ENCODE results near the gene IL17RC.

The IL17RC gene

DNA sequence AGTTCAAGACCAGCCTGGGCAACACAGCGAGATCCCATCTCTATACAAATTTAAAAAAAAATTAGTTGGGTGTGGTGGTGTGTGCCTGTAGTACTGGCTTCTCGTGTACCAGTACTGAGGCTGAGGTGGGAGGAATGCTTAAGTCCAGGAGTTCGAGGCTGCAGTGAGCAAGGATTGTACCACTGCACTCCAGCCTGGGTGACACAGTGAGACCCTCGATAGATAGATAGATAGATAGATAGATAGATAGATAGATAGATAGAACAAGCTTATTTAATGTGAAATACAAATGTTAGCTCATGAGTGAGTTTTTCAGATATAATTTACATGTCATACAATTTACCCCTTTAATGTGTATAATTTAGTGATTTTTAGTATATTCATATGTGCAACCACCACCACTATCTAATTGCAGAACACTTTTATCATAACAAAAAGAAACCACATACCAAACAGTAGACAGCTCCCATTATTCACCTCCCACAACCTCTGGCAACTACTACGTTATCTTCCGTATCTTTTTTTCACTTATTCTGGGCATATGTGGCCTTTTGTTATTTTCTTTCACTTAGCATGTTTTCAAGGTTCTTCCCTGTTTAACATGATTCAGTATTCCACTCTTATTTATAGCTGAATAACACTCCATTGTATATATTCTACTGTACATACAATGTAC is 48.4 kb downstream of the IL17RC start:
- no peak overlapping the region for H3K4me3 ChIP-seq (ENCODE audit: low read depth, low read length)
- TF ChIP-seq, protein P1, sequence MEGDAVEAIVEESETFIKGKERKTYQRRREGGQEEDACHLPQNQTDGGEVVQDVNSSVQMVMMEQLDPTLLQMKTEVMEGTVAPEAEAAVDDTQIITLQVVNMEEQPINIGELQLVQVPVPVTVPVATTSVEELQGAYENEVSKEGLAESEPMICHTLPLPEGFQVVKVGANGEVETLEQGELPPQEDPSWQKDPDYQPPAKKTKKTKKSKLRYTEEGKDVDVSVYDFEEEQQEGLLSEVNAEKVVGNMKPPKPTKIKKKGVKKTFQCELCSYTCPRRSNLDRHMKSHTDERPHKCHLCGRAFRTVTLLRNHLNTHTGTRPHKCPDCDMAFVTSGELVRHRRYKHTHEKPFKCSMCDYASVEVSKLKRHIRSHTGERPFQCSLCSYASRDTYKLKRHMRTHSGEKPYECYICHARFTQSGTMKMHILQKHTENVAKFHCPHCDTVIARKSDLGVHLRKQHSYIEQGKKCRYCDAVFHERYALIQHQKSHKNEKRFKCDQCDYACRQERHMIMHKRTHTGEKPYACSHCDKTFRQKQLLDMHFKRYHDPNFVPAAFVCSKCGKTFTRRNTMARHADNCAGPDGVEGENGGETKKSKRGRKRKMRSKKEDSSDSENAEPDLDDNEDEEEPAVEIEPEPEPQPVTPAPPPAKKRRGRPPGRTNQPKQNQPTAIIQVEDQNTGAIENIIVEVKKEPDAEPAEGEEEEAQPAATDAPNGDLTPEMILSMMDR (IDR thresholded peaks at IDR 0.05; ENCODE audit: low read depth, low read length): no peak
- in situ Hi-C loops (cut with HindIII; ENCODE audit: low sequenced_read_pairs): no loop called here
- no peak for DNase-seq (ENCODE audit: low read depth, low spot score)

- no peak overlapping the region for H3K4me3 ChIP-seq (ENCODE audit: low read depth, low read length)
- TF ChIP-seq, protein P1 (IDR thresholded peaks at IDR 0.05; ENCODE audit: low read depth, low read length): no peak
- DNase-seq (ENCODE audit: low read depth, low spot score): no peak
- in situ Hi-C loops (cut with HindIII; ENCODE audit: low sequenced_read_pairs): no loop called here
Measured at GRCh38 chr3:9966841-9967240, 49.9 kb downstream of the IL17RC start.

- TF ChIP-seq, protein P1 (IDR thresholded peaks at IDR 0.05; ENCODE audit: low read depth, low read length): no peak
- in situ Hi-C loops (cut with HindIII; ENCODE audit: low sequenced_read_pairs): no loop called here
- H3K4me3 ChIP-seq (ENCODE audit: low read depth, low read length): no peak overlapping the region
- no peak for DNase-seq (ENCODE audit: low read depth, low spot score)
Measured at GRCh38 chr3:9969632-9970019, 52.7 kb downstream of the IL17RC start.

DNA sequence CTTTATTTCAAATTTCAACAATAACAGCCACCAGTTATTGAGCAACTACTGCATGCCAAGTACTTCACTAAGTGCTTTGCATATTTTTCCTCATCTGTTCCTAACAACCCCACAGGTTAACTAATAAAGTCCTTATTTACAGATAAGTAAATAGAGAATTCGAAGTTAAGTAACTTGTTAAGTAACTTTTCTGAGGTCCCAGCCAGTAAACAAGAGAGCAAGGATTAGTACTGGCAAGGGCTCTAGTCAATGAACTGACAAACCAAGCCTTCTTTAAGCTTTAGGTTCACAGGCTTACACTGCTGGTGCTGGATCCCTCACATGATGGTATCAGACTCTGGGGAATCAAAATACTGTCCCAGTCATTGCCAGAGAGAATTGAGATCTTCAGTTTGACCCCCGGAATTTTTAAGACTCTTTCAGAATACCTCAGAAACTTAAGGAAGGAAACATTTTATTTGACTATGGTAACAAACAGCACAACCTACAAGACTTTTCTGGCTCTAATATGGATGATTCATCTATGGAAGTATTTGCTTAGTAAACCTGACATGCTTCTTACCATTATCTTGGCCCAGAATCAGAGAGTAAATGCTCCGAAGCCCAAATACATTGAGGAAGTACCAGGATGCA is 53.2 kb downstream of the IL17RC start:
- peak; percentile 75 for DNase-seq (ENCODE audit: low read depth, low spot score)
- H3K4me3 ChIP-seq (ENCODE audit: low read depth, low read length): no peak overlapping the region
- in situ Hi-C loops (cut with HindIII; ENCODE audit: low sequenced_read_pairs): no loop called here
- TF ChIP-seq, protein P1 (IDR thresholded peaks at IDR 0.05; ENCODE audit: low read depth, low read length): no peak

DNA sequence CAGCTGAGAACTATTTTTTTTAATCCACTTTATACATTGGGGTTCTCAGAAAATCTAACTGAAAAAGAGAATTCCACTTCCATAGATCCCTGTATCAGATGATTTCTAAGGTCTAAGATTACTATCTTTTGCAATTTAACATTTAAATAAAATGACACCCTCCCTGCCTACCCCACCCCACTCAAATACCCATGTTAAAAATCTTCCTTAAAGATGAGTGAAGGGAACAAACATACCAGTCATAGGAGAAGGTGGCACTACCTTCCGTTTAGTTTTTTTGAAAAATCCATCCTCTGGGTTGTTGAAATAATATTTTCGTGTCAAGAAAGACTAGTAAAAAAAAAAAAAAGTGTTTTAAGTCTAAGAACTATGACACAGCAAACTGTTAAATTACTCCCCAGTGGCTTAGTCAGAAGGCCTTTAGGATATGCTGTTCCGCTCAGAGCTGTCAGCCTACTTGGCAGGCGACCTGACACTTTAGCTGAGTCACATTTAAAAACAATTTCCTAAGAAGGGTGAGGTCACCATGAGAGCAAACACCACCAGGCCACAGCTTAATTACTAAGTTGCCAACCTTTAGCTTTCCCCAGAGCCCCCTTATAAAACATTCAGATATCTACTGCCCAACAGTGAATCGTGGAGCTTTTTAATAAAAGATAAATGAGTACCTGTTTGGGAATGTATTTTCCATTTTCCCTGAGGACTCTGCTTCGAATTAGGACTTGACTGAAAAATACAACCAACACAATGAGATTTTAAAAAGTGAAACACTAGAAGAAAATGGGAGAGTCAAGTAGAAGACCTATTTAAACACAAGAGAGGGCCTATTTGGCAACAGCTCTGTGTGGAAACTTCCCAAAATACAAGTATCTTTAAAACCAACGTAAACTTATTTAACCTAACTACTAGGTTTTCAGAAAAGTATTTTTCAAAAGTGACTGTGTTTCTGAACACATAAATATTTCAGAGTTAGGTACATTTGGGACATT is 60.1 kb downstream of the IL17RC start:
- H3K4me3 ChIP-seq (ENCODE audit: low read depth, low read length): no peak overlapping the region
- in situ Hi-C loops (cut with HindIII; ENCODE audit: low sequenced_read_pairs): no loop called here
- TF ChIP-seq, protein P1 (IDR thresholded peaks at IDR 0.05; ENCODE audit: low read depth, low read length): no peak
- peak; percentile 96 for DNase-seq (ENCODE audit: low read depth, low spot score)

DNA sequence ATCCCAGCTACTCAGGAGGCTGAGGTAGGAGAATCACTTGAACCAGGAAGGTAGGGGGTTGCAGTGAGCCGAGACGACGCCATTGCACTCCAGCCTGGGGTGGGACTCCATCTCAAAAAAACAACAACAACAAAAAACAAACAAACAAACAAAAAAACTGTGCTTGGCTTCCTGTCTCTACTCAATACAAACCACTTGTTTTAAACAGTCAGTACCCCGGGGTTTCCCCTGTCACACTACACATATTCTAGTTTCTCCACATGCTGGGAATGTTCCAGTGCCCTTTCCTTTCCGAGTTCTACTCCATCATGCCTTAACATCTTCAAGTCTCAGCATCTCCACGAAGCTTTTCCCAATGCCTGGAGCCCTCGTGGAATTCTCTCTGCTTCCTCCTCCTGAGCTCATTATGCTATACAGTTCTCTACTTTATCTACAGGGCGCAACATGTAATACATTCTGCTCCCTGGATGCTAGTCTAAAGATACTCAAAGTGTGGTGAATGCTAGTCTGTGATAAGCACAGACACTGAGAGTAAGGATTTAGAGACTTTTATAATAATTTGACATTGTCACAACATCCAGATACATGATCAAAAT is 61.9 kb downstream of the IL17RC start:
- TF ChIP-seq, protein P1 (IDR thresholded peaks at IDR 0.05; ENCODE audit: low read depth, low read length): no peak
- in situ Hi-C loops (cut with HindIII; ENCODE audit: low sequenced_read_pairs): no loop called here
- no peak overlapping the region for H3K4me3 ChIP-seq (ENCODE audit: low read depth, low read length)
- DNase-seq (ENCODE audit: low read depth, low spot score): no peak

Data from astrocyte of the spinal cord (primary cell).